ENCODE measurements around the gene TIAM2.

GRCh38 chr6:155103816-155104366 is 108.8 kb downstream of the TIAM2 start:
- TF ChIP-seq CTCF (IDR thresholded peaks at IDR 0.05) (no peak), POLR2AphosphoS5 (IDR thresholded peaks at IDR 0.05) (no peak), EP300 (IDR thresholded peaks at IDR 0.05) (no peak)

Data from upper lobe of left lung (tissue), 4 donors.